ENCODE results near the gene TMEM115. TPM values are rescaled to one million over a fixed set of nuclear protein-coding genes. Genes with fewer than 3 reads are reported as not detected.

Gene TMEM115
- polyA plus RNA-seq, 3 donors = 29.1 to 42.9 (median 39.4) TPM

DNA sequence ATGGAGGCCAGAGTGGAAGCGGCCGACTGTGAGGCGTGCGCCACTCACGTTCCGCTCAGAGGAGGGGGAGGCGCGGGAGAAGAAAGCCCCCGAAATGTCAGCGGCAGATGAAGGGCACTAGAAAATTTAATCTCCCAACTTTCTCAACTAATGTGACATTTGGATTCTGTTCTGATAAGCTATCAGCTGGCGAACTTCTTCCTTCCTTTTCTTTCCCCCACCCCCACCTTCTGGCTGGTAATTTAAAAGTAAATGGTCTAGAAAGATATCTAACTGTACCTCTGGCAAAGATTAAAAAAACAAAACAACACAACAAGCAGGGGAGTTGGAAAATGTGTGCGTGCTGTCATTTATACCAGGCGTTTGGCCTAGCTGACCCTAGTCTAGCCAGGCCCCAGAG lies 26.4 kb upstream of the TMEM115 start:
- no peak for DNase-seq (ENCODE audit: extremely low read depth in 1 of 11, low read depth in 9 of 11, low spot score in 4 of 11)

DNA sequence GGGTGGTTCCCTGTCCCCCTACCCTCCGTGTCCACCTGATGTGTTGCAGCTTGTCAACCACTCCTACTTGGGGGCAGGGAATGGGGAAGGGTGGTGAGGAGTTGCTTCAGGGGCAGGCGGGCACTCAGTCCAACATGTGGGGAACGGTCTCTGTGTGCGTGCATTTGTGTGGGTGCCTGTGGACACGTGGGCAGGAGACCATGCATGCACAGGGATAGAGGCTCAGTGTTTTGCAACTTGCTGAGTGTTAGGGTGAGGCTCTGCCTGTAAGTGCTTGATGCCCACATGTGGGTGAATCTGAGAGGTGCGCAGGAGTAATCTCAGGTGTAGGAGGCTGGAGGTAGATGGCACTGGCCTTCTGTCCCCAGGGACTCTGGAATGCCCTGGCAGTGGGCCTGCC lies 24.4 kb upstream of the TMEM115 start:
- no peak for DNase-seq (ENCODE audit: extremely low read depth in 1 of 11, low read depth in 9 of 11, low spot score in 4 of 11)

DNA sequence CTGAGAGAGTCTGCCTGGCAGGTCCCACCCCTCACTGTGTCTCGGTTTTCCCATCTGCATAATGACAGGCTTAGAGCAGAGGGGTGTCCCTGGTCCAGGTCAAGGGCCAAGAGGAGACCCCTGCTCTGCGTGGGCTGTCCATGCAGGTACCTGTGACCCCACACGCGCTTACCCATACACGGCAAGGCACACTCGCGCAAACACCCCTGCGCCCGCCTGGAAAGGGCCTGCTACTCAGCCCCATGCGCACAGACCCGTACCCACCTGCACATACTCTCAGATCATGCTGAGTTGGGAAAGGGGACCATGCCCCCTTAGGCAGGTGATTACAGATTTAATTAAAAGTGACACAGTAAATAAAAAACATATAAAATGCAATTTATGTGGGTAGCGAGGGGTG lies 23.4 kb upstream of the TMEM115 start:
- no peak for DNase-seq (ENCODE audit: extremely low read depth in 1 of 11, low read depth in 9 of 11, low spot score in 4 of 11)

GRCh38 chr3:50381383-50381782 lies 22.1 kb upstream of the TMEM115 start:
- DNase-seq (ENCODE audit: extremely low read depth in 1 of 11, low read depth in 9 of 11, low spot score in 4 of 11) = no peak

DNA sequence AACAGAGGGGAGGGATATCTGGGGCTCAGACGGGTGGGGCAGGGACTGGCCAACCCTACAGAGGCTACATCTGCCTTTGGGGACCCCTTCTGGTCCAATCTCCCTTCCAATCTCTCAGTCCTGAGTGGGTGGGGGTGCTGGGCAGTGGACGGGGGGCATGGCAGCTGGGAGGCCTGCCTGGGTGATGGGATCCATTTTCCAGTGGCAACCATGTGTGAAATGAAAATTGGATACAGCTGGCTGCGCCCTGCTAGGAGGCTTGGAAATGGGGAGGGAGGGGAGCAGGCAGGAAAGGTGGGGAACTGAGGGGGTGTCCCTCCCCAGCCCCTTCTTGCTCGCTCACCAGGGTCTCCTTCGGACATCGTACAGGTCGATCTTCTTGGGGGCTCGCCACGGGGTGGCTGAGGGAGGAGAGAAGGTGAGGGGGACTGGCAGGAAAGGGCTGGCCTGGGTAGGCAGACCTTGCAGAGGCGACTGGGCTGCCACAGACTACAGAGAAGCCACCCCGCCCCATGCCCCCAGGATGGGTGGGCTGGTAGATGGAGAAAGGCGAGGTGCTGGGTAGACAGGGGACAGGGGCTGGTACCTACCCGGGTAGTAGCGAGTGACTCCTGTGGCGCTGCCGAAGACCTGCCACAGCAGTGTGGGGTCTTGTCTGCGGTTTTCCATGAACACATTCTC lies 21.2 kb upstream of the TMEM115 start:
- no peak for DNase-seq (ENCODE audit: extremely low read depth in 1 of 11, low read depth in 9 of 11, low spot score in 4 of 11)

GRCh38 chr3:50378757-50379156 lies 19.4 kb upstream of the TMEM115 start:
- no peak for DNase-seq (ENCODE audit: extremely low read depth in 1 of 11, low read depth in 9 of 11, low spot score in 4 of 11)

DNA sequence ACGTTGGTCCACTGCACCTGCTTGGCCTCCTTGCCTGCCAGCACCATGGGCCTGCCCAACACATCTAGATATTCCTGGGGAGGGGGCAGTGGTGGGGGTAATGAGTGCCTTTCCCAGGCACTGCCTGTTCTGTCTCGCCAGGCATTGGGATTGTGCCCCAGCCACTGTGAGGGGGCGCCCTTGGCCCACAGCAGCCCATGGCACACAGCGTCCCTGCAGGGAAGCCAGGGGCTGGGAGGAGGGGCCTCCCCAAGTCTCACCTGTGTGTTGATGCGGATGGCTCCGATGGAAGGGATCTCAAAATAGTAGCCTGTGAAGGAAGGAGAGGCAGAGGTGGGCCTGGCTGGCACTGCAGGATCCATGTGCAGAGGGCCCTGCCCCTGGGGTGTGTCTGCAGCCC lies 18.7 kb upstream of the TMEM115 start:
- no peak for DNase-seq (ENCODE audit: extremely low read depth in 1 of 11, low read depth in 9 of 11, low spot score in 4 of 11)

- no peak for DNase-seq (ENCODE audit: extremely low read depth in 1 of 11, low read depth in 9 of 11, low spot score in 4 of 11)
These were observed 16.1 kb upstream of the TMEM115 start for GRCh38 chr3:50375258-50375931.

DNA sequence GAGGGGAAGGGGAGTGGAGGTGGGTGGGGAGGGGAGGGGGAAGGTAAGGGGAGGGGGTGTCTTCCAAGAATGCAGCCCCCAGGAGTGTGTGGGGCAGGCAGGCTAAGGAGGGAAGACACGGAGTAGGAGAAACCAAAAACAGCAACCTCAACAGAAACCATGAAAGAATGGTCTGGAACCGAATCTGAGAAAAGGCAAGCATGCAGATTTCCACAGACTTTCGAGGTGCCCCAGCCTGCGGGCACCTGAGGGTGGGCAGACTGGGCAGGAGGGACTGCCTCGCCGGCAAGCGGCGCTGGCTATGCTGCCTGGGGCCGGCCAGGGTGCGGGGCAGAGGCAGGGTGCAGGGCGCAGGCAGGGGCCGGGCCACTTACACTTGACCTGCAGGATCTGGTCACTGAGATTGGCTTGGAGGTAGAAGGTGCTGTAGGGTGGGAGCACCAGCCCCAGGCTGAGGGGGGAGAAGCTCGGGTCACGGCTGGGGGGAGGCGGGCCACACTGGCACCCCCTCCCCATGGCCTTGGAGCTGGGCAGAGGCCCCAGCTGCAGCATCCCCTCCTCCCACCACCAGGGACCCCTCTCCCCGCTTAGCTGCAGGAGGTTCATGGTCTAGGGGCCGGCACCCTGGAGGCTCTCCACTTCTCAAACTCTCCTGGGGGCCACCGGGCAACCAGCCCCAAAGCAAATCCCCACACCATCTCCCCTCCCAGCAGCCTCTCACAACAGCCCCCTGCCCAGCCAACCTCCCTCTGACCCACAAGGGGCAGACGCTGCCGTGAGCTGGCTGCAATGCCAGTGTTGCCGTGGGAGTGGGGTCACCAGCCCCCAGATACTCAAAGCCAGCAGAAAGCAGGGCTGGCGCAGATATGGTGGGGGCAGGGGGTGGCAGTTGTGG lies 15.3 kb upstream of the TMEM115 start:
- no peak for DNase-seq (ENCODE audit: extremely low read depth in 1 of 11, low read depth in 9 of 11, low spot score in 4 of 11)

DNA sequence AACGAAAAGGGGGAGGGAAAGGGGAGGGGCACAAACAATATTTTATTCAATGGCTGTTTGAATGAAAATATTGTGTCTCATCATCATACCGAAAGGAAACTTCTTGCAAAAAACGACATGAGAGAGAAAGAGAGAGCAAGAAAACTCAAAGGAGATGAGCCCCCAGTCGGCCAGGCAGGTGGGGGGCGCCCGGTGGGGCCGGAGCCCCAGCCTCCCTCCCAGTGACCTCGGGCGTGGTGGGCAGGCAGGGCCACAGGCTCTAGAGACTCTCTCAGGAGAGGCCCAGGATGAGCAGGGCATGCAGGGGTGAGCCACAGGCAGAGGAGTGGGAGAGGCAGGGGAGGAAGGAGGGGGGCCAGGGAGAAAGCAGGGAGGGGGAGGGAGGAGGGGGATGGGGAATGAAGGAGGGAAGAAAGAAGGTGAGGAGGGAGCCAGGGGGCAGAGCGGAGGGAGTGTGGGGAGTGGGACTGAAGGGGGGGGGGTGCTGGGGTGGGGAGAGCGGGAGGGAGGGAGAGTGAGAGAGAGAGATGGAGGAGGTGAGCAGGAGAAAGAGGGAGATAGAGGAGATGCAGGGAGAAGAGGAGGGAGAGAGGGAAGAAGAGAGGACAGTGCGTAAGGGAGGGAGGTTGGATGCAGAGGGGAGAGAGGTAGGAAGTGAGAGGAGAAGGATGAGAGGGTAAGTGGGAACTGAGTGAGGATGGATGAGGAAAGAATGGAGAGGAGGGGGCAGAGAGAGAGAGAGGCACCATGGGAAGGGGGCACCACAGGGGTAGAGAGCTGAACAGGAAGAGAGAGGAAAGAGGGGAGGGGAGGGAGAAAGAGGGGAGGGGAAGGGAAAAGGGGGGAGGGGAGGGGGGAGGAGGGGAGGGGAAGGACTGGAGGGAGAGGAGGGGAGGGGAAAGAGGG lies 14.1 kb upstream of the TMEM115 start:
- DNase-seq (ENCODE audit: extremely low read depth in 1 of 11, low read depth in 9 of 11, low spot score in 4 of 11) = no peak

DNA sequence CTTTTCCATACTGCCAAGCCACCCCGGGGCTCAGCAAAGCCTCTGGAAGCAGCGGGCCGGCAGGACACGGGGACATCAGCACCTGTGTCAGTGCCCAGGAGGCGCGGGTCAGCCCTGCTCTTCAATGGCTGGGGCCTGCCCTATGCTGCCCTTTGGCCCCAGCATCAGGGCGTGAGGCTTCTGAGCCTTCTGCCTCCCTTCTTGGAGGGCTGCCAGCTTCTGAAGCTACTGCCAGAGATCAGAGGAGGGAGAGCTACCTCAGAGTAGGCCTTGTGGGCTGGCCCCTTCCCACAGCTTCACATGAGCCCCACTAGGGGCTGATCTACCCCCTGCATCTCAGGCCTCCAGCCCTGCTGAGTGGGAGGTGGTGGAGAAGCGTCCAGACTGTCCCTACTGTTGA lies 13.0 kb upstream of the TMEM115 start:
- no peak for DNase-seq (ENCODE audit: extremely low read depth in 1 of 11, low read depth in 9 of 11, low spot score in 4 of 11)

GRCh38 chr3:50371133-50371685 lies 11.9 kb upstream of the TMEM115 start:
- DNase-seq (ENCODE audit: extremely low read depth in 1 of 11, low read depth in 9 of 11, low spot score in 4 of 11) = no peak

GRCh38 chr3:50370594-50370993 lies 11.3 kb upstream of the TMEM115 start:
- no peak for DNase-seq (ENCODE audit: extremely low read depth in 1 of 11, low read depth in 9 of 11, low spot score in 4 of 11)

DNA sequence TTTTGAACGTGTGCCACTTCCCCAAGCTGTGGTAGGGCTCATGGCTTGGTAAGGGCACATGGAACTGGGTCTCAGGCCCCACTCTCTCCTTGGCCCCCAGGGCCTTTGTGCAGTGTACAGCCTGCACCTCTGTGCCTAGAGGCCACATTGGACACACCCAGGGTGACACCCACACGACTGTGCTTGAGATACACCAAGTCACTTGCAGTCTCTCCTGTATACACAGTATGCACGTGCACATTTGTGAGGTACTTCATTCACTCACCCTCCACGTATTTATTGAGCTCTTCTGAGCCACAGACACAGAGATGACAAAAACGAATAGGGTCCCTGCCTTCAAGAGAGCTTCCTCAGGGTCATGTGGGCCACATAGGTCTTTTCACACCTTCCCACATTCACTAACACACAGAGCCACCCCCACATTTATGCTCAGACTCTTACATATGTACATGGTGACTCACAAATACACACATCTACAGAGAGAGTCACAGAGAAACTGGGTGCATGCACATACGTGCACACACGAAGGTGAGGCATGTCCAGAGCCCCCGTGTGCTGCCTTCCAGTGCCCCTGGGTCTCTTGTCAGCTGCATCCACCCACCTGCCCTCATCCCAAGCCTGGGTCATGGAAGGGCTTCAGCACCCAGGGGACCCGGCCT lies 9.8 kb upstream of the TMEM115 start:
- DNase-seq (ENCODE audit: extremely low read depth in 1 of 11, low read depth in 9 of 11, low spot score in 4 of 11) = no peak

GRCh38 chr3:50365842-50366220 lies 6.5 kb upstream of the TMEM115 start:
- no peak for DNase-seq (ENCODE audit: extremely low read depth in 1 of 11, low read depth in 9 of 11, low spot score in 4 of 11)

DNA sequence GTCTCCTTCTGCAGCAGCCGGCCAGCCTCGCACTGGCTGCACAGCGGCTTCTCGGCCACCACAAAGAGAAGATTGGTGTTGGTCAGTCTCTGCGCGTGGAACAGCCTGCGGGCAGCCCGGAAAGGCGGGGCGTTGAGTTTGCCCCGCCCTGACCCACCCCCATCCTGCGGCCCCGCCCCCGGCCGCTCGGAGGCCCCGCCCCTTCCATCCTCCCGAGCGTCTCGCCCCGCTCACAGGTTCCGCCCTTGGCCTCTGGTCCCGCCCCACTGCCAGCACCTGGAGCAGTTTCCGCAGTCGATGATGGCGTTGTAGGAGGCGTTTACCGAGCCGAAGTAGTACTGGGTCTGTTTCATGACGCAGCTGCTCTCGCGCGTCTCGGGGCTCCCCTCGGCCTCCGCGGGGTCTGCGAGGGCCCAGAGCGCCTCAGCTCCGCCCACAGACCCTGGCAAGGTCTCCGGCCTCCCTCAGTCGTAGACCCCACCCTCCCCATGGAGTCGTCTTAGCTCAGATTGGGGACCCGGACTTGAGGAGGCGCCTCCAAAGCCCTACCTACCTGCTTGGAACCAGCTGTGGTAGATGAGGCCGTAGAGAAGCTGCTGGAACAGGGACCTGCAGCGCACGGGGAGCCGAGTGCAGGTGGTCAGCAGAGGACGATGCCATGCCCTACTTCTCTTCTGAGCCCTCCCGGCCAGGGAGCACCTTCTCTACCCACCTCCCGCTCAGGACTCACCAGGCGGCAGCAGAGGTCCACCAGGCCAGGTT lies 5.9 kb upstream of the TMEM115 start:
- DNase-seq (ENCODE audit: extremely low read depth in 1 of 11, low read depth in 9 of 11, low spot score in 4 of 11) = peak in 2 of 11 donors; percentile 68 to 70

DNA sequence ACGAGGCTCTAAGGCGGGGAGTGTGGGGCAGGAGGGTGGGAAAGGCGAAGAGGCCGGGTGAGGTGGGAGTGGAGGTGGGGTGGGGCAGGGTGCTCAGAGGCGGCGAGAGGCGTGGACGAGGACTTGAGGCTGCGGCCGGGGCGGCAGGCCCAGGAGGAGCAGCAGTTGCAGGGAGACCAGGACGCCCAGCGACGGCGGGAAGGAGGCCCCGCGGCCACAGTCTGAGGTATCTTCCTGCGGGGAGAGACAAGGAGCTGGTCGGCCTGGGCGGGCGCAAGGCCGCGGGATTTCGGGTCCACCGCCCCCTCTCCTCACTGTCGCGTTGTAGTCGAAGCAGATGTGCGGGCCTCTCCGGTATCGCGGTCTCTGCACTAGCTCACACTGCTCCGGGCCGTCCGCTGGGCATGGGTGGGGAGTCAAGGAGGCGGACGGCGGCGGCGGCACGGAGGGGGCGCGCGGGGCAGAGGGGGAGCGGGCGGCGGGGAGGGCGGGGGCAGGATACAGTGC lies 5.3 kb upstream of the TMEM115 start:
- no peak for DNase-seq (ENCODE audit: extremely low read depth in 1 of 11, low read depth in 9 of 11, low spot score in 4 of 11)

All from renal cortex interstitium (tissue), 11 donors.